ENCODE measurements around the gene ST6GAL1.

DNA sequence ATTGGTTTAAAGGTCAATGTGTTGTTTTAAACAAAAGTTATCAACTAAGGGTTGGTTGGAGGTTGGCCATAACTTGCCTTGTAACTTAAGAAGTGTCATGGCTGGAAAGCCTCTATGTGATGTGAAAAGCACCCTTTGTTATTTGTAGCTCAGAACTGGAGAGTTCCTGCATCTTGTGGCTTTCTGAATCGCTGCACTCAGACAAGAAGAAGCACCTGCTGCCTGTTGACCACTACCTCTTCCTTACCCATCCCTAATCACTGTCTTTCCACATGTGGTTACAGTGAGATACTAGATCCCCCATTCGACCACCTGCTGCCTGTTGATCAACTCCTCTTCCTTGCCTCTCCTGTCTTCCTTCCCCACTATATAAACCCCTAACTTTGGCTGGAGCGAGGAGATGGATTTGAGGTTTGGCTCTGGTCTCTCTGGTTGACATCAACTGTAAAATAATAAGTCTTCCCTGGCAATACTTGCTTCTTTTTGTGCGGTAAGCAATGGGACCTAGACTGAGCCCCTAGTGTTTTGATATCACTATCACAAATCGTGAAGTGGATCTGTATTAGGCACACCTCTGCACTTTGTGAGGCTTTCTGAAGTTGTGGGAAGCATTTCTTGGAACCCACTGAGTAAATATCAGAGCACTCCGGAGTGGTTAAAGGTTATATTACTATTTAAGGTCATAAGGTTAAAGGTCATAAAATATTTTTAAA is 195.1 kb downstream of the ST6GAL1 start:
- TF ChIP-seq, protein P1, sequence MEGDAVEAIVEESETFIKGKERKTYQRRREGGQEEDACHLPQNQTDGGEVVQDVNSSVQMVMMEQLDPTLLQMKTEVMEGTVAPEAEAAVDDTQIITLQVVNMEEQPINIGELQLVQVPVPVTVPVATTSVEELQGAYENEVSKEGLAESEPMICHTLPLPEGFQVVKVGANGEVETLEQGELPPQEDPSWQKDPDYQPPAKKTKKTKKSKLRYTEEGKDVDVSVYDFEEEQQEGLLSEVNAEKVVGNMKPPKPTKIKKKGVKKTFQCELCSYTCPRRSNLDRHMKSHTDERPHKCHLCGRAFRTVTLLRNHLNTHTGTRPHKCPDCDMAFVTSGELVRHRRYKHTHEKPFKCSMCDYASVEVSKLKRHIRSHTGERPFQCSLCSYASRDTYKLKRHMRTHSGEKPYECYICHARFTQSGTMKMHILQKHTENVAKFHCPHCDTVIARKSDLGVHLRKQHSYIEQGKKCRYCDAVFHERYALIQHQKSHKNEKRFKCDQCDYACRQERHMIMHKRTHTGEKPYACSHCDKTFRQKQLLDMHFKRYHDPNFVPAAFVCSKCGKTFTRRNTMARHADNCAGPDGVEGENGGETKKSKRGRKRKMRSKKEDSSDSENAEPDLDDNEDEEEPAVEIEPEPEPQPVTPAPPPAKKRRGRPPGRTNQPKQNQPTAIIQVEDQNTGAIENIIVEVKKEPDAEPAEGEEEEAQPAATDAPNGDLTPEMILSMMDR (IDR thresholded peaks at IDR 0.05 in 4 of 5, conservative IDR thresholded peaks at IDR 0.05 in 1 of 5): no peak
- no peak for TF ChIP-seq POLR2A (IDR thresholded peaks at IDR 0.05)

All from gastrocnemius medialis (tissue), 4 donors.